SK-N-SH (cell line): ENCODE measurements around the gene CCDC102A. TPM values are rescaled to one million over a fixed set of nuclear protein-coding genes. Genes with fewer than 3 reads are reported as not detected.
A peak's percentile ranks its signal among the peaks of the same experiment; 100 is the strongest.

Experiments
- CTCF ChIA-PET: fragments of 300-600, 350-600 bp; formaldehyde crosslinking; extraction: SDS; loops from one replicate; lab custom pipeline; 2021; lab: Yijun Ruan, JAX
- POLR2A ChIA-PET: fragments of 350-600 bp; sonication (Branson Sonifier 250); formaldehyde crosslinking; extraction: SDS; loops from one replicate; lab custom pipeline; 2020; ENCODE audit warnings: antibody characterized with exemption, inconsistent platforms; lab: Yijun Ruan, JAX
- DNase-seq: peaks from one replicate; pipeline ENCODE4 v3.0.0; 2012
- H2AFZ ChIP-seq: fragments of 200-600 bp; sonication (generic); 2 replicates; pipeline ENCODE4 v1.8.1; 2016; ENCODE audit warnings: antibody characterized with exemption, mild to moderate bottlenecking, low read depth
- H3F3A ChIP-seq: fragments of 200-600 bp; sonication (generic); replicated peaks from 2 replicates; pipeline ENCODE3; 2016; ENCODE audit warnings: antibody characterized with exemption, mild to moderate bottlenecking; ENCODE audit not compliant: insufficient read depth
- H3K27ac ChIP-seq, 2 experiments: fragments of 200-500 bp in 1 of 2; fragments of 200-600 bp in 1 of 2; sonication (Bioruptor generic) in 1 of 2; sonication (generic), shearing (Covaris generic) in 1 of 2; 2 replicates each; pipeline versions ENCODE4 v1.5.1 to v1.6.1; 2014 to 2016; ENCODE audit warnings: low read depth in 2 of 2, inconsistent platforms in 1 of 2, low read length in 1 of 2, mild to moderate bottlenecking in 1 of 2, mixed read lengths in 1 of 2
- H3K27me3 ChIP-seq: fragments of 200-600 bp; sonication (generic), shearing (Covaris generic); 2 replicates; pipeline ENCODE4 v1.6.1; 2016; ENCODE audit warnings: mixed run types; ENCODE audit not compliant: insufficient read depth
- H3K36me3 ChIP-seq, 2 experiments: fragments of 200-500 bp in 1 of 2; fragments of 200-600 bp in 1 of 2; sonication (Bioruptor generic) in 1 of 2; sonication (generic) in 1 of 2; replicated peaks in 1 of 2; 2 replicates each; pipeline versions ENCODE3 to v1.5.1; 2014 to 2016; ENCODE audit warnings: low read length in 1 of 2, mild to moderate bottlenecking in 1 of 2; ENCODE audit not compliant: insufficient read depth in 2 of 2, control insufficient read depth in 1 of 2
- H3K4me1 ChIP-seq, 2 experiments: fragments of 200-500 bp in 1 of 2; fragments of 200-600 bp in 1 of 2; sonication (Bioruptor generic) in 1 of 2; sonication (generic), shearing (Covaris generic) in 1 of 2; 2 replicates each; pipeline versions ENCODE4 v1.5.1 to v1.6.1; 2014 to 2016; ENCODE audit warnings: low read depth in 1 of 2, low read length in 1 of 2, mixed run types in 1 of 2; ENCODE audit not compliant: insufficient read depth in 2 of 2, control insufficient read depth in 1 of 2
- H3K4me2 ChIP-seq: fragments of 200-600 bp; sonication (generic), shearing (Covaris generic); 2 replicates; pipeline ENCODE4 v1.6.1; 2017; ENCODE audit warnings: mixed run types
- H3K4me3 ChIP-seq, 2 experiments: fragments of 200-500 bp in 1 of 2; fragments of 200-600 bp in 1 of 2; sonication (Bioruptor generic) in 1 of 2; sonication (generic), shearing (Covaris generic) in 1 of 2; 2 replicates each; pipeline versions ENCODE4 v1.5.1 to v1.8.1; 2014 to 2016; ENCODE audit warnings: low read depth in 2 of 2, inconsistent platforms in 1 of 2, low read length in 1 of 2, mild to moderate bottlenecking in 1 of 2, mixed read lengths in 1 of 2, moderate library complexity in 1 of 2
- H3K79me2 ChIP-seq: fragments of 200-600 bp; sonication (generic); 2 replicates; pipeline ENCODE4 v1.8.1; 2017; ENCODE audit warnings: mild to moderate bottlenecking; ENCODE audit not compliant: insufficient read depth
- H3K9ac ChIP-seq: fragments of 200-600 bp; sonication (generic); 2 replicates; pipeline ENCODE4 v1.6.1; 2017; ENCODE audit warnings: mixed run types
- H3K9me2 ChIP-seq: fragments of 200-600 bp; sonication (generic); 2 replicates; pipeline ENCODE4 v1.6.1; 2017; ENCODE audit warnings: mixed run types
- H3K9me3 ChIP-seq: fragments of 200-600 bp; sonication (generic); 2 replicates; pipeline ENCODE4 v1.6.1; 2017; ENCODE audit warnings: mixed run types, mild to moderate bottlenecking, moderate library complexity
- H4K20me1 ChIP-seq: fragments of 200-600 bp; sonication (generic); 2 replicates; pipeline ENCODE4 v1.6.1; 2017; ENCODE audit warnings: mild to moderate bottlenecking, mixed run types; ENCODE audit not compliant: insufficient read depth
- EP300 ChIP-seq, 2 experiments: IDR thresholded peaks; 2 replicates each; pipeline versions ENCODE4 v1.4.0 to v1.6.1; 2012; ENCODE audit warnings: borderline replicate concordance in 1 of 2, low read depth in 1 of 2, low read length in 1 of 2
- FOSL2 ChIP-seq: IDR thresholded peaks from 2 replicates; pipeline ENCODE4 v1.4.0; 2012; ENCODE audit warnings: low read depth, mild to moderate bottlenecking, moderate library complexity, borderline replicate concordance
- FOXJ3 ChIP-seq: sonication (generic); formaldehyde crosslinking; IDR thresholded peaks from 2 replicates; pipeline ENCODE4 v1.5.1; 2020; ENCODE audit warnings: mild to moderate bottlenecking, missing genetic modification reagents
- FOXM1 ChIP-seq: IDR thresholded peaks from 2 replicates; pipeline ENCODE4 v1.4.0; 2012; ENCODE audit warnings: low read depth, mild to moderate bottlenecking
- GABPA ChIP-seq: IDR thresholded peaks from 2 replicates; pipeline ENCODE4 v1.4.0; 2012; ENCODE audit warnings: low read depth, mild to moderate bottlenecking
- GATA2 ChIP-seq: sonication (generic); formaldehyde crosslinking; IDR thresholded peaks from 2 replicates; pipeline ENCODE4 v1.5.0; 2020; ENCODE audit warnings: mild to moderate bottlenecking, missing genetic modification reagents
- MXI1 ChIP-seq: IDR thresholded peaks from 2 replicates; pipeline ENCODE4 v1.6.1; 2012; ENCODE audit warnings: mild to moderate bottlenecking, low read depth, low read length, improper control_type of control experiment
- POLR2AphosphoS5 ChIP-seq: IDR thresholded peaks from 2 replicates; pipeline ENCODE4 v1.6.1; 2012; ENCODE audit warnings: low read depth, low read length
- RAD21 ChIP-seq: IDR thresholded peaks from 2 replicates; pipeline ENCODE4 v1.6.1; 2012; ENCODE audit warnings: mild to moderate bottlenecking, low read length
- RCOR1 ChIP-seq: fragments of 150-350 bp; IDR thresholded peaks from 2 replicates; pipeline ENCODE4 v1.6.1; 2017; ENCODE audit warnings: antibody characterized with exemption, low read length
- TCF12 ChIP-seq: IDR thresholded peaks from 2 replicates; pipeline ENCODE4 v1.4.0; 2012
- TEAD4 ChIP-seq: IDR thresholded peaks from 2 replicates; pipeline ENCODE4 v1.4.0; 2012; ENCODE audit warnings: mild to moderate bottlenecking, borderline replicate concordance; ENCODE audit not compliant: insufficient read depth
- YY1 ChIP-seq: IDR thresholded peaks from 2 replicates; pipeline ENCODE4 v1.4.0; 2012; ENCODE audit warnings: low read depth, mild to moderate bottlenecking
- WGBS: methylation state at CpG from one replicate; pipeline ENCODE4 v1.1.6; 2017; ENCODE audit warnings: low lambda C conversion rate; 5-methylcytosine and 5-hydroxymethylcytosine counted together
- polyA plus RNA-seq, 3 experiments: library from polyadenylated mRNA; depleted of rRNA; stranded (reverse); fragments of >200 nt; gene quantifications; 2 replicates each; pipeline ENCODE4 v1.2.3, GENCODE V29; 2012
- TF ChIP-seq, protein P1 (sequence below): fragments of 150-350 bp; IDR thresholded peaks from 2 replicates; pipeline ENCODE4 v1.6.1; 2016; ENCODE audit warnings: mild to moderate bottlenecking, low read depth, low read length

Gene CCDC102A
- polyA plus RNA-seq, 1 of the 3 experiments (the other 2 are of a cell fraction), result 26.2 TPM

DNA sequence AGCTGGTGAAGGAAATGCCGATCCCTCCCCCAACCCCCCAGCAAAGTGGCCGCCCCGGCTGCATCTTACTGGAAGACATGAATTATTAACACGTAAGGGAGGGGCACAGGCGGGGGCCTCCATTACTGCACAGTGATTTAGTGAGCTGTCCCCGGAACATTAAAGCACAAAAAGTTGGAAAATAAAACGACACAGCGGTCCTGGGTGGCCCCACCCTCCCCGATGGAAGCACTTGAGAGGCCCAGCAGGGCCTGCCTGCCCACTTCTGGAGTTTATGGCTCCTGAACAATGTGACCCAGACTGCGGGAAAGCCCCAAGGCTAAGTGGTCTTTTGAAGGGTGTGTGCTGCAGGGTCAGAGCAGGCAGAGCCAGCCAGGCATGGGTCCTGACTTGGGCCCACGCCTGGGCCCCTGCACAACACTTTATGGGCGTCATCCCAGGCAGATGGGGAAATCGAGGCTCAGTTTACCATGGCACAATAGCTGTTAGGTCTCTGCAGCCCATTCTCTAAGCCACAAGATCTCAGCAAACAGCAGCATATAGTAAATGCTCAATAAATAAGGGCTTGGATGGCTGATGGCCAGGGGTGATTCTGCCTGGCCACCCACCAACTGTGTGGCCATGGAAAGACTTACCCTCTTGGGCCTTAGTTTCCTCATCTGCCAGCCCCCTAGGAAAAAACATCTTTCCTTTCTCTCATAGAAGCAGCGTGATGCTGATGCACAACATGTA lies 22.8 kb downstream of the CCDC102A start:
- peaks cover 0 to 47% of the 10 kb centered on the region in 2 experiments; a peak in 1 of 4 replicates for H3K4me1 ChIP-seq
- H2AFZ ChIP-seq, result no peak overlapping the region
- no peaks in the 10 kb centered on the region for H3K27me3 ChIP-seq
- H3K27ac ChIP-seq, result peak overlapping the region in 1 of 2 experiments; percentile 4; a peak in 1 of 4 replicates
- no peaks in the 10 kb centered on the region for H3F3A ChIP-seq
- H3K36me3 ChIP-seq, result peaks cover 3 to 8% of the 10 kb centered on the region in 2 experiments
- H3K79me2 ChIP-seq, result no peaks in the 10 kb centered on the region
- H3K9ac ChIP-seq, result no peak overlapping the region
- H3K9me3 ChIP-seq, result no peaks in the 10 kb centered on the region
- CTCF ChIA-PET, result interaction anchor here (1.1 to 23.0 kb wide), 5 partner anchors 21 to 213 kb away, joined by 3 to 426 read pairs (median 218); partner anchors contain the start of genes DOK4 and POLR2C
- POLR2A ChIA-PET, result interaction anchor here (1.9 to 2.4 kb wide), 2 partner anchors 29 to 41 kb away, joined by 9 to 10 read pairs; no protein-coding TSS in a partner anchor
- no peaks in the 10 kb centered on the region for H3K9me2 ChIP-seq
- peak; percentile 19 for DNase-seq
- 73% methylated on average over 13 of the region's 14 CpGs for WGBS
- no peaks in the 10 kb centered on the region for H4K20me1 ChIP-seq
- H3K4me2 ChIP-seq, result no peak overlapping the region
- TF ChIP-seq GABPA, result no peak
- H3K4me3 ChIP-seq, result no peak overlapping the region

DNA sequence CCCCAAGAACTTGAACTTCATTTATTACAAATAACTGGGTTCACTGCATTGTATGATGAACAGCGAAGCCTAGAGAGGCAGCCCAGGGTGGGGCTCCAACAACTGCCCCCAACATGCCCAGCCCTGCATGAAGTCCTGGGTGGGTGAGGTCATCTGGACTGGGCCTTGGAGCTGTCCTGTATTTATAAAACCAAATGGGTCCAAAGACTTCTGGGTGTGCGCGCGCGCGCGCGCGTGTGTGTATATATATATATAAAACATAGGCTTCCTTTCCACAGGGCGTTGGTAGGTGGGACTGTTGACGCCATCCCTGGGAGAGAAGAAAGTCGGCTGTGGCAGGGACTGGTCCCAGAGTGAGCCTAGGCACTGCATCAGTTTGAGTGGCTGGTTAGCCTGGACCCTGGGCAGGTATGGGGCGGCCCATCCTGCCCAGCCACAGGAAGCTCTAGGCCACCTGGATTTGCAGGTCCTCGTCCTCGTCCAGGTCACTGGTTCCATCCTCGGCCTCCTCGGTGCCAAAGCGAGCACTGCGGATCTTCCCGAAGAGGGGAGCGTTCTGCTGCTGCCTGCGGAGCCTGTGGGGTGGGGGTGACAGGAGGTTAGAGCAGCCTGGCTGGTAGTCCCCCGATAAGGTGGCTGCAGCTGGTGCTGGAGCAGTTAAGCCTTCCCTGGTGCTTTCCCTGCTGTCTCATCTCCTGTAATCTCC lies 23.9 kb downstream of the CCDC102A start:
- Histone ChIP-seq H3K79me2 (no peaks in the 10 kb centered on the region), H2AFZ (no peak overlapping the region), H3K9me2 (no peaks in the 10 kb centered on the region), H3K4me3 (no peak overlapping the region), H3K27me3 (no peaks in the 10 kb centered on the region), H3K27ac (peak overlapping the region in 1 of 2 experiments; percentile 17; a peak in 1 of 4 replicates), H3K36me3 (no peaks in the 10 kb centered on the region), H3K9me3 (no peaks in the 10 kb centered on the region), H3K9ac (no peak overlapping the region), H3K4me2 (no peak overlapping the region), H3K4me1 (peaks cover 0 to 58% of the 10 kb centered on the region in 2 experiments; a peak in 1 of 4 replicates), H4K20me1 (no peaks in the 10 kb centered on the region), H3F3A (no peaks in the 10 kb centered on the region)
- TF ChIP-seq GATA2 (CRISPR knock-in tag) (no peak), GABPA (no peak), MXI1 (no peak)
- DNase-seq, result peak; percentile 3
- ChIA-PET POLR2A (no interaction called here), CTCF (interaction anchor here (1.0 to 23.0 kb wide), 7 partner anchors 7 to 428 kb away, joined by 3 to 426 read pairs (median 34); partner anchors contain the start of genes DOK4 and POLR2C)
- WGBS, result 95% methylated on average over 15 of the region's 23 CpGs

DNA sequence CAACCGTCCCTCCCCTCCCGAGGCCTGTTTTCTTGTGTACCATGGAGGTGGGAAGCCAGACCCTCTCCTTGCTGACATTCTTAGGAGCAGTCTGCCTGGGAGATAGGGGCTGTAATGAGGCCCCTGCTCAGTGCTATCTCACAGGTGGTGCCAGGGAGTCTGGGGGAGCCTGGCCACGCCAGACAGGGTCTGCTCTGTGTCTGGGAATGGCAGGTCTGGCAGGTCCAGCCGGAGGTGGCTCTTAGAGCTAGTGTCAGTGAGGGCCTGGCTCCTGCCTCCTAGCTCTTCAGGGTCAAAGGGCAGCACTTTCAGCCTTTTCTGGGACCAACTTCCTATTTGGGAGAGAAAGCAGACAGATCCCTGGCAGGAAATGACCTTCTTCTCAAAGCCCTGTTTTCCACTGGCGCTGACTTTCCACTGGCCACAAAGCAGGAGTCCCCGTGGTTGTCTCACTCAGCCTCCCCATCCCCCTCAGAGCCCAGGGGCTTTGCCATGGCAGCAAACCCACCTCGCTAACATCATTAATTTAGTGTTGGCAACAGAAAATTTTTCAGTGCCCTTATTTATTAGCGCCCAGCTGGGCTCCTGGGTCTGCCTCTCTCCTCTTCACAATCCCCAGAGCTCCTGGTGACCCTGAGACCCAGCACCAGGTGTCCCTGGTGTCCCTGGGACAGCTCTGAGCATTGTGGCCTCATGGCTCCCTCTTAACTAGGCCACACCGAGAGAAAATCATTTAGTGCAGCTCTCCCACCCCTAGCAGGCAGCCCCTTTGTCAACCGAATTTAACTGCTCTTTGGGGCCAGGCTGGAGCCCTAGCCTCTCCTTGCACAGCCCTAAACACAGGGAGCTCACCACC lies 26.1 kb downstream of the CCDC102A start:
- Histone ChIP-seq H3K4me2 (no peak overlapping the region), H4K20me1 (no peaks in the 10 kb centered on the region), H3K79me2 (no peaks in the 10 kb centered on the region), H3K9ac (no peak overlapping the region), H3K9me2 (no peaks in the 10 kb centered on the region), H3K36me3 (no peaks in the 10 kb centered on the region), H3K4me1 (peaks cover 0 to 51% of the 10 kb centered on the region in 2 experiments; a peak in 1 of 4 replicates), H3K9me3 (no peaks in the 10 kb centered on the region), H3K4me3 (no peak overlapping the region), H3F3A (no peaks in the 10 kb centered on the region), H3K27ac (peak overlapping the region in 1 of 2 experiments; percentile 99; a peak in 3 of 4 replicates), H2AFZ (no peak overlapping the region), H3K27me3 (no peaks in the 10 kb centered on the region)
- POLR2A ChIA-PET, result interaction anchor here (1.1 to 5.4 kb wide), 8 partner anchors 10 to 133 kb away, joined by 3 to 152 read pairs (median 8); partner anchors contain the start of genes CIAPIN1, COQ9, DOK4 and POLR2C
- peak; percentile 85 for DNase-seq
- WGBS, result 38% methylated on average over 9 of the region's 10 CpGs
- CTCF ChIA-PET, result interaction anchor here (1.0 to 23.0 kb wide), 6 partner anchors 9 to 210 kb away, joined by 3 to 426 read pairs (median 126); partner anchors contain the start of genes DOK4 and POLR2C
- TF ChIP-seq POLR2AphosphoS5, result peak; percentile 19; the same call in 1 of the 2 replicates
- peak; percentile 90 for TF ChIP-seq RCOR1
- TF ChIP-seq FOXJ3, result peak; percentile 99
- no peak for TF ChIP-seq TEAD4
- peak; percentile 98 for TF ChIP-seq GATA2 (CRISPR knock-in tag)
- peak; percentile 66 for TF ChIP-seq TCF12
- TF ChIP-seq MXI1, result 0 out of 2 replicates have a peak, but pooled peaks have one; percentile 13
- TF ChIP-seq FOXM1, result no peak
- TF ChIP-seq RAD21, result peak; percentile 23; the same call in 1 of the 2 replicates
- no peak for TF ChIP-seq YY1
- peak in 1 of 2 experiments; percentile 98; a peak in 2 of 4 replicates for TF ChIP-seq EP300 (IDR thresholded peaks at IDR 0.05; ENCODE audit: borderline replicate concordance in 1 of 2, low read depth in 1 of 2, low read length in 1 of 2)
- TF ChIP-seq, protein P1, sequence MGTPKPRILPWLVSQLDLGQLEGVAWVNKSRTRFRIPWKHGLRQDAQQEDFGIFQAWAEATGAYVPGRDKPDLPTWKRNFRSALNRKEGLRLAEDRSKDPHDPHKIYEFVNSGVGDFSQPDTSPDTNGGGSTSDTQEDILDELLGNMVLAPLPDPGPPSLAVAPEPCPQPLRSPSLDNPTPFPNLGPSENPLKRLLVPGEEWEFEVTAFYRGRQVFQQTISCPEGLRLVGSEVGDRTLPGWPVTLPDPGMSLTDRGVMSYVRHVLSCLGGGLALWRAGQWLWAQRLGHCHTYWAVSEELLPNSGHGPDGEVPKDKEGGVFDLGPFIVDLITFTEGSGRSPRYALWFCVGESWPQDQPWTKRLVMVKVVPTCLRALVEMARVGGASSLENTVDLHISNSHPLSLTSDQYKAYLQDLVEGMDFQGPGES, result no peak
- no peak for TF ChIP-seq FOSL2
